ENCODE measurements around the gene CYBB.

Gene CYBB

DNA sequence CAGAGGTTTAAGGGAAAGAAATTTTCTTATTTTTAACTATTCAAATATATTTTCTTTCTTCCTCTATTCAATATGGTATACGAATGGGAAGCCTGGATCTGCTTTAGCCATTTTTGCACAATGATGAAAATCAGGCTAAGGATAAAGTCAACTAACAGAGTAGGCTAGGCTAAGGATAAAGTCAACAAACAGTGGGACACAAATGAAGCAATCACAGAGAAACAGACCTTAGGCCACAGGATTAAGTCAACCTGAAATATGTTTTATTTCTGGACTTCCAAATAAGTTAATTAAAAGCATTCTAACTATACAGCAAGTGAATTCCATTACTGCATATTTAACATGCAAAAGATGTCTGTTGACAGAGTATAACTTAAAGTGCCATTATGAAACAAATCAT is 50.5 kb downstream of the CYBB start:
- H3K36me3 ChIP-seq (ENCODE audit: low read length) = no peaks in the 10 kb centered on the region
- H3K4me2 ChIP-seq (ENCODE audit: low read depth, low read length, poor library complexity, severe bottlenecking) = no peak overlapping the region
- TF ChIP-seq EZH2phosphoT487 (conservative IDR thresholded peaks at IDR 0.05; ENCODE audit: low read length) = no peak
- TF ChIP-seq, protein P1, sequence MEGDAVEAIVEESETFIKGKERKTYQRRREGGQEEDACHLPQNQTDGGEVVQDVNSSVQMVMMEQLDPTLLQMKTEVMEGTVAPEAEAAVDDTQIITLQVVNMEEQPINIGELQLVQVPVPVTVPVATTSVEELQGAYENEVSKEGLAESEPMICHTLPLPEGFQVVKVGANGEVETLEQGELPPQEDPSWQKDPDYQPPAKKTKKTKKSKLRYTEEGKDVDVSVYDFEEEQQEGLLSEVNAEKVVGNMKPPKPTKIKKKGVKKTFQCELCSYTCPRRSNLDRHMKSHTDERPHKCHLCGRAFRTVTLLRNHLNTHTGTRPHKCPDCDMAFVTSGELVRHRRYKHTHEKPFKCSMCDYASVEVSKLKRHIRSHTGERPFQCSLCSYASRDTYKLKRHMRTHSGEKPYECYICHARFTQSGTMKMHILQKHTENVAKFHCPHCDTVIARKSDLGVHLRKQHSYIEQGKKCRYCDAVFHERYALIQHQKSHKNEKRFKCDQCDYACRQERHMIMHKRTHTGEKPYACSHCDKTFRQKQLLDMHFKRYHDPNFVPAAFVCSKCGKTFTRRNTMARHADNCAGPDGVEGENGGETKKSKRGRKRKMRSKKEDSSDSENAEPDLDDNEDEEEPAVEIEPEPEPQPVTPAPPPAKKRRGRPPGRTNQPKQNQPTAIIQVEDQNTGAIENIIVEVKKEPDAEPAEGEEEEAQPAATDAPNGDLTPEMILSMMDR (IDR thresholded peaks at IDR 0.05; ENCODE audit: insufficient read depth, low read length, poor library complexity, severe bottlenecking) = no peak

DNA sequence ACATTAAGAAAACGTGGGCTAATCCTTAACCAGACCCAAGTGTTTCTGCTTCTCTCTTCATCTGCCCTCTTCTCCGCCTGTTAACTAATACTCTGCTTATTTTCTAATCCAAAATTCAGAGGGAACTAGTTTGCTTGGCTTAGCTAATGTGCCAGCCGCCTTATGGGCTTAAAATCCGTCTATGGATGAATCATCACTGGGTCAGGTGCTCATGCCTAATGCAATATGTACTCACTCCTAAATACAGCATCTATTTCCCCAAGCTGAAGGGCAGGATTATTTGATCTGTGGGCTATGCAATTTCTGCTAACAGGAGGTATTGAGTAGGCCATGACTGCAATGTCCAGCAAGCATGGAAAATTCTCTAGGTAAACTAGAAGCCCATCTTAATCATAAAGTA is 55.1 kb downstream of the CYBB start:
- H3K27ac ChIP-seq (ENCODE audit: low read depth, low read length) = no peak overlapping the region
- TF ChIP-seq, protein P1 (IDR thresholded peaks at IDR 0.05; ENCODE audit: insufficient read depth, low read length, poor library complexity, severe bottlenecking) = no peak
- no peak for TF ChIP-seq EZH2phosphoT487 (conservative IDR thresholded peaks at IDR 0.05; ENCODE audit: low read length)
- H3K4me3 ChIP-seq (ENCODE audit: insufficient read depth, low read length, poor library complexity, severe bottlenecking) = no peak overlapping the region
- H3K79me2 ChIP-seq (ENCODE audit: insufficient read depth, low read length) = no peaks in the 10 kb centered on the region
- H3K9ac ChIP-seq (ENCODE audit: low read length) = no peak overlapping the region
- H3F3A ChIP-seq (ENCODE audit: insufficient read depth) = no peaks in the 10 kb centered on the region
- no peaks in the 10 kb centered on the region for H3K9me2 ChIP-seq (replicated peaks; ENCODE audit: insufficient read depth, low read length)
- H4K20me1 ChIP-seq (ENCODE audit: low read depth, low read length) = no peaks in the 10 kb centered on the region
- H3K4me2 ChIP-seq (ENCODE audit: low read depth, low read length, poor library complexity, severe bottlenecking) = no peak overlapping the region
- H2AFZ ChIP-seq (ENCODE audit: low read depth, low read length, severe bottlenecking) = no peak overlapping the region
- no peaks in the 10 kb centered on the region; the same call in 1 of the 2 replicates for H3K36me3 ChIP-seq (ENCODE audit: low read length)
- no peaks in the 10 kb centered on the region for H3K9me3 ChIP-seq (ENCODE audit: insufficient read depth, low read length)
- H3K27me3 ChIP-seq (ENCODE audit: low read length) = no peaks in the 10 kb centered on the region

More for the DNA sequence above, 50.5 kb downstream of the CYBB start:
- no peaks in the 10 kb centered on the region for H3K9me2 ChIP-seq (replicated peaks; ENCODE audit: insufficient read depth, low read length)
- no peak overlapping the region for H3K9ac ChIP-seq (ENCODE audit: low read length)
- H3K9me3 ChIP-seq (ENCODE audit: insufficient read depth, low read length) = no peaks in the 10 kb centered on the region
- H3F3A ChIP-seq (ENCODE audit: insufficient read depth) = no peaks in the 10 kb centered on the region
- no peaks in the 10 kb centered on the region for H3K79me2 ChIP-seq (ENCODE audit: insufficient read depth, low read length)
- no peak overlapping the region for H3K4me3 ChIP-seq (ENCODE audit: insufficient read depth, low read length, poor library complexity, severe bottlenecking)
- H2AFZ ChIP-seq (ENCODE audit: low read depth, low read length, severe bottlenecking) = no peak overlapping the region
- H4K20me1 ChIP-seq (ENCODE audit: low read depth, low read length) = no peaks in the 10 kb centered on the region
- H3K27me3 ChIP-seq (ENCODE audit: low read length) = no peaks in the 10 kb centered on the region
- H3K27ac ChIP-seq (ENCODE audit: low read depth, low read length) = no peak overlapping the region

DNA sequence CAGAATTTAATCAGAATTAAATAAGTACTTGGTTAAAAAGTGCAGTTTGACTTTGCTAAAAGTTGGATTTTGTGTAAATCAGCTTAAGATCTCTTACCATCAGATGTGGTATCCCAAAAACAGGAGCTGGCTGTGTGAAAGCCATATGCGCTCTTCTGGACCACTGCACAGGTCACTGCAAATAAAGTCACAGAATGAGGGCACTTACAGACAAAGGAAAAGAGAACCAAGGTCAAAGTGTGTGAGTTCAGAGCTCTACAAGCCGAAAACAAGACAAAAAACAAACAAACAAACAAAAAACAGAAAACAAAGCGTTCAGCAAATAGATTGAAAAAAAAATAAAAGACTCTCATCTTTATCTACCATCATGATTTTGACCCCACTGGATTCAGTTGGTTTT is 61.1 kb downstream of the CYBB start:
- Histone ChIP-seq H4K20me1 (ENCODE audit: low read depth, low read length) (no peaks in the 10 kb centered on the region), H3K79me2 (ENCODE audit: insufficient read depth, low read length) (no peaks in the 10 kb centered on the region), H3K9me2 (replicated peaks; ENCODE audit: insufficient read depth, low read length) (no peaks in the 10 kb centered on the region), H3F3A (ENCODE audit: insufficient read depth) (no peaks in the 10 kb centered on the region), H3K27me3 (ENCODE audit: low read length) (no peaks in the 10 kb centered on the region), H3K4me3 (ENCODE audit: insufficient read depth, low read length, poor library complexity, severe bottlenecking) (no peak overlapping the region), H2AFZ (ENCODE audit: low read depth, low read length, severe bottlenecking) (no peak overlapping the region), H3K27ac (ENCODE audit: low read depth, low read length) (no peak overlapping the region), H3K9me3 (ENCODE audit: insufficient read depth, low read length) (no peaks in the 10 kb centered on the region), H3K36me3 (ENCODE audit: low read length) (no peaks in the 10 kb centered on the region; the same call in 1 of the 2 replicates), H3K4me2 (ENCODE audit: low read depth, low read length, poor library complexity, severe bottlenecking) (no peak overlapping the region), H3K9ac (ENCODE audit: low read length) (no peak overlapping the region)
- TF ChIP-seq, protein P1 (IDR thresholded peaks at IDR 0.05; ENCODE audit: insufficient read depth, low read length, poor library complexity, severe bottlenecking) = no peak
- no peak for TF ChIP-seq EZH2phosphoT487 (conservative IDR thresholded peaks at IDR 0.05; ENCODE audit: low read length)

Measured in SU-DHL-6 (cell line).